Activated CD4-positive, alpha-beta T cell treated with anti-CD3 and anti-CD28 coated beads for 1 hour (primary cell): Measurements from ENCODE around the gene MTREX.

Experiments
- DNase-seq: peaks from one replicate; pipeline ENCODE4 v3.0.0-alpha.2; 2020

The MTREX gene

GRCh38 chr5:55385846-55386245, 78.1 kb downstream of the MTREX start:
- DNase-seq: no peak

- DNase-seq: no peak
Observed at GRCh38 chr5:55386356-55386755, 78.6 kb downstream of the MTREX start.

GRCh38 chr5:55387865-55388264, 80.1 kb downstream of the MTREX start:
- DNase-seq: no peak

GRCh38 chr5:55391707-55392106, 83.9 kb downstream of the MTREX start:
- no peak for DNase-seq

GRCh38 chr5:55392669-55393068, 84.9 kb downstream of the MTREX start:
- no peak for DNase-seq

DNA sequence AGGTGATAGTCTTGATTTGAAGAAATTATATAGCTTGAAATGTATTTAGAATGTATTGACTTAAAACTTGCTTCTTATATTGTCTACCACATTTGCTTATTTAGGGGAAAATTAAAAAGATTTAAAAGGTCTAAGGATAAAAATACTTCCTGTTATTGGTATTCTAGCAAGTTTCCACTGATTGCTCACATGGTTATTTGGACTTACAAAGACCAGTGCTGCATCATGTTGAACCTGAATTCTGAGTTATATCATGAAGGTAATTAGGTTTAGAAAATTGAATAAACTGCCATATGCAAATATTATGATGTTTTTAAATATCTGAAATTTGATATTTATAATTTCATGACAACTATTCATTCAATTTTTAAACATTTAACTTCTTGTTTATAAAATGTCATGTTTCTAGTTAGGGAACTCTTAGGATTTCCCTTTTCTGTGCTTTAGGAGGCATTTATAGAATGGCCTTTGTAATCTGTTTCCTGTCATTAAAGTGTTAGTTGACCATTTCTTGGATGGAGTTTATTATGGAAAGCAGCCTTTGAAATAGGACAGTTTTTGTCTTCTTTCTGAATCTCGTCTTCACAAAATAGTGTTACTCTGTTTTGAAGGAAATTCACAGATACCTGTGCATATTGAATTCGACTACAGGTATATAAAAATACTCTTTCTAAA, 85.8 kb downstream of the MTREX start:
- DNase-seq: no peak

GRCh38 chr5:55402199-55402598, 94.4 kb downstream of the MTREX start:
- DNase-seq: no peak

- no peak for DNase-seq
Observed at GRCh38 chr5:55406292-55406691, 98.5 kb downstream of the MTREX start.

DNA sequence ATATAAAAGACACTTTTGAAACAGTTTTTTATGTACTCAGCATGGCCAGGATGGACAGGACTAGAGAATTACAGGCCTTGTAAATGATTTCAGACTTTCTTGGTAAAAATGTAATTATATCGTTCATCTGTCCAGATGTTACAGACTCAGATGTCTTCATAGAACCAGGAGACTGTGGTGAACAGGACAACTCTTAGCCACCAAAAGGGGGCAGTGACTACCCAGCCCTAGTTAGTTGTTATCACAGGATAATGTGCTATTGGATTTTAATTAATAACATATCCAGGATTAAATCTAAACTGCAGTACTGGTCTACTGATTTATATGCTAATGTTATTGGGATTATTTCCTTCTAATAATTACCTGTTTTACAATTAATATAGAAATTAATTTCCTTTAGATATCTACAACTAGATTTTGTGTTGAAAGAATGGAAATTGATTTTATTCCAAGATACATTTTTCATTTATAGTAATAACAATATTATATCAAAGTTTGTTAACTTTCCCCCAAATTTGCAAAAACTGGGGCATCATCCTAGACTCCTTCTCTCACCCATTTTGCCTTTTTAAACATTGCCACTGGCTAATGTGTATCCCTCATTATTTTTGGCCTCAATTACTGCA, 99.4 kb downstream of the MTREX start:
- DNase-seq: no peak

DNA sequence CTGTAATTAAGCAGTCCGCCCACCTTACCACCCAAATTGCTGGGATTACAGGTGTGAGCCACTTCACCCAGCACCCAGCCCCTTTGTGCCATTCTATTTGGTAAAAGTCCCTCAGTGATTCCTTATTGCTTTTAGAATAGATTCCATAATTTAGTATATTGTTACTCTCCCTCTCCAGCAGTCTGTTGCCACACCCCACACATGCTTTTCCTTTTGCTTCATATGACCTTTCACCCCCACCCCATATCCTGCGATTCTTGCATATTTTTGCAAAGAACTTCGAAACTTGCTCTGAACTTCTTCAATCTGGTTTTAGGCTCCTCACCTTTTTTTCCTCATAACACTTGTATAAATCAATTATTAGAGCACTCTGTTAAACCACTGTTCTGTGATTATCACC, 100.2 kb downstream of the MTREX start:
- no peak for DNase-seq

- no peak for DNase-seq
Observed at GRCh38 chr5:55409775-55410174, 102.0 kb downstream of the MTREX start.

- DNase-seq: no peak
Observed at GRCh38 chr5:55410845-55411244, 103.1 kb downstream of the MTREX start.

DNA sequence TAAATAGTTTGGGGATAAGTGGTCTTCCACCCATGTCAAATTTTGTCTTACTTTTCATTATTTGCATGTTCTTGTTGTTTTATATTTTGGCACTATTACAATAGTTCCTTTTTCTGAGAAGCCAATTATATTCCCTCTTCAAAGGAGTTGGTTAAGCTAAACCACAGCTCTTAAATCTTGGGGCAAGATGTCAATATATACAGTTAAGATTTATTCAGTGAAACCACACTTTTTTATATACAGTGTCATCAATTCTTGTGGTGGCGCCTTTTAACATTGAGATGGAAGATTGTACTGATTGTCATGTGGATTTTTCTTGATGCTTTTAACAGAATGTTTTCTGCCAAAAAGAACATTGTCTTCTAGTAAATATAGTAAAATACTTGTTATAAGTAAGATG, 104.1 kb downstream of the MTREX start:
- no peak for DNase-seq

GRCh38 chr5:55413644-55414043, 105.9 kb downstream of the MTREX start:
- DNase-seq: no peak

- DNase-seq: no peak
Observed at GRCh38 chr5:55415071-55415470, 107.3 kb downstream of the MTREX start.

- no peak for DNase-seq
Observed at GRCh38 chr5:55416306-55416705, 108.5 kb downstream of the MTREX start.

DNA sequence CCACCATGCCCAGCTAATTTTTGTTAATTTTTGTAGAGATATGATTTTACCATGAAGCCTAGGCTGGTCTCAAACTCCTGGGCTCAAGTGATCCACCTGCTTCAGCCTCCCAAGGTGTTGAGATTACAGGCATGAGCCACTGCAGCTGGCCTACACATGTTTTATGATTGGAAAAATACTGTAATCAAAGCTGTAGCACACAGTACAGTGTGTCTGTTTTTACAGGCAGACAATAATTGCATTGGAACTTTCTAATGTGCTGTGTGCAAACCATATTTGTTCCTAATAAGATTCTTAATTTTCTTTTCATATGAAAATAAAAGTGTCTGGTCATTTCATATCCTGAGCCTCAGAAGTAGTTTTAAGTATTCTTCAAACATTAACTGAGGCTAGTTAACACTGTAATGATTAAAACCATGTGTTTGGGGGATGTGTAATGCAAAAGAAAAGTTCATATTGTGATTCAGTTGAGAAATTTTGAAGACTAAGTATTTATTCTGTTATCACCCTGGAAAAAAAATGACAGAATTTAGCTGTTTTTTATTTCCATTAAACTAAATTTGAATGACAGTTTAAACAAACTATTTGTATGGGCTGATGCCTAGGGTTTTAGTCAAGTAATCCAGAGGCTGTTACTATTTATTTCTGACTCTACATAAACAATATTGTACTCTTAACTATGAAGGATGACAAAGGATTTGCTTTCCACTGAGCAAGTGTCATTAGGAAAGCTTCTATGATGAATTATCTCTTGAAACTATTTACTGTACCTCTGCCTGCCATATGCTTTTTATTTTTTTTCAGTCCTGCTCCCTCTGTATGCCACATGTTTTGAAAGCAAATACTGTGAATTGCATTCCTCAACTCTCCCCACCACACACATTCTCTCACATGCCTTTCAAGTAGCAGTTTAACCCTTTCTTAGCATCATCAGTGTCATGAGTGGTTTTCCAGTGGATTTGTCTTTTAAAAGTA, 111.5 kb downstream of the MTREX start:
- no peak for DNase-seq

DNA sequence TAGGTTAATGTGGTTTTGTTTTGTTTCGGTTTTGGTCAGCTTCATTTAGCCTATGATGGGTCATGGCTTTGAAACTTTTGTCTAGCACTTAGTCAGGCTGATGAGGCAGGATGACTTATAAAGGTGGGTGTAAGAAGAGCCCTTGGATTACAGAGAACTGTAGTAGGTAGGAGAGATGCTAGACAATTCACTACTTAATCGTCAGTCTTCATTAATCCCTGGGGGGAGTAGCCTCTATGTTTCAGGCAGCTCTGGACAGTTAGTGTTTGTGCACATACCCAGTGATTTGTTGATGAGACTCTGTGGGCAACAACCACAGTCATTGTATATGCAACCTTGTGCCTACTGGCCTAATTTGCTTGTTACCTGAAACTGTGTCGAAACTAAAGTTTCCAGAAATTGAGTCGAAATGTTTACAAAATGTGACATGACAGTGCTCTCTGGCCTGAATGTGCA, 113.3 kb downstream of the MTREX start:
- no peak for DNase-seq

DNA sequence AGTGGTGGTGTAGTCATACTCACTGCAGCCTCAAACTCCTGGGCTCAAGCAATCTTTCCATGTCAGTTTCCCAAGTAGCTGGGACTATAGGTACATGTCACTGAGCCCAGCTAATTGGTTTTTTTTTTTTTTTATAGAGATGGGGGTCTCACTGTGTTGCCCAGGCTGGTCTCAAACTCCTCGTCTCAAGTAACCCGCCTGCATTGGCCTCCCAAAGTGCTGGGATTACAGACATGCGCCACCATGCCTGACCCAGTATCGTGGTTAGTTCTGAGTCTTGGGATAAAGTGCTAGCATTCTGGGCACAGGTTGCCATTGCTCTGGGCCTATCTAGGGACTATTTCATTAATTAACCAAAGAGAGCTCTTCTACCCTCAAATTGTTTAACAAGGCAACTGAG, 118.7 kb downstream of the MTREX start:
- DNase-seq: no peak

GRCh38 chr5:55427157-55427556, 119.4 kb downstream of the MTREX start:
- DNase-seq: no peak

- no peak for DNase-seq
Observed at GRCh38 chr5:55429221-55429612, 121.4 kb downstream of the MTREX start.

GRCh38 chr5:55429613-55430253, 121.9 kb downstream of the MTREX start:
- no peak for DNase-seq

DNA sequence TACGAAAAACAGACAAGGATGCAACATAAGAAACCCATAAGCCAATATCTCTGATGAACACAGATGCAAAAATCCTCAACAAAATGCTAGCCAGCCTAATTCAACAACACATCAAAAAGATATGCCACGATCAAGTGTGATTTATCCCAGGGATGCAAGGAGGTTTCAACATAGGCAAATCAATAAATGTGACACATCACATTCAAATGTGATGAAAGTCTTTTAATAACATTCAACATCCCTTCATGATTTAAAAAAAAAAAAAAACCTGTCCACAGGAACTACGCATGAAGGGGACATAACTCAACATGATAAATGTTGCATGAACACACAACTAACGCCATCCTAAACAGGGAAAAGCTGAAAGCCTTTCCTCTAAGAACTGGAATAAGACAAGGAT, 124.8 kb downstream of the MTREX start:
- no peak for DNase-seq
